ENCODE results near the gene HOXC6. TPM values are rescaled to one million over a fixed set of nuclear protein-coding genes. Genes with fewer than 3 reads are reported as not detected.

The HOXC6 gene
- total and polyA plus RNA-seq, 9 of the 15 experiments (the other 6 are each of a cell fraction or from before 2014, with no cell fraction given): 0.06 to 4.0 (median 1.4) TPM

- Histone ChIP-seq H3K9me1 (ENCODE audit: control insufficient read depth, insufficient read depth, low read length) (no peaks in the 10 kb centered on the region), H2AFZ (ENCODE audit: low read depth, low read length) (peak overlapping the region; percentile 82), H3K4me2 (ENCODE audit: insufficient read depth, low read length) (peak overlapping the region; percentile 68), H3K4me3 (peak overlapping the region; percentile 12), H3K36me3 (ENCODE audit: control insufficient read depth, insufficient read depth, low read length) (no peaks in the 10 kb centered on the region), H3K79me2 (ENCODE audit: control insufficient read depth, insufficient read depth, low read length) (no peaks in the 10 kb centered on the region; the same call in 2 of the 3 replicates), H3K4me1 (replicated peaks in 1 of 2; ENCODE audit: control insufficient read depth in 2 of 2, insufficient read depth in 2 of 2, low read length in 2 of 2) (peaks cover 11% of the 10 kb centered on the region in 2 experiments), H3K9me3 (replicated peaks; ENCODE audit: control insufficient read depth, insufficient read depth, low read depth, low read length) (no peaks in the 10 kb centered on the region), H3K27me3 (ENCODE audit: control insufficient read depth in 2 of 2, insufficient read depth in 2 of 2, low read length in 2 of 2) (no peaks in the 10 kb centered on the region), H3K27ac (ENCODE audit: extremely low read depth, low read depth, low read length) (peak overlapping the region; percentile 59), H4K20me1 (replicated peaks; ENCODE audit: control insufficient read depth, insufficient read depth, low read length) (no peaks in the 10 kb centered on the region; the same call in 1 of the 2 replicates), H3K9ac (ENCODE audit: insufficient read depth in 1 of 2, low read depth in 2 of 2, low read length in 2 of 2) (peak overlapping the region; percentile 68 to 85; a peak in 3 of 4 replicates)
- WGBS (ENCODE audit: insufficient coverage, low coverage, missing lambda C conversion rate): 56% methylated on average over 14 of the region's 14 CpGs
- peak in 1 of 2 experiments; percentile 71; a peak in 2 of 4 replicates for TF ChIP-seq KDM1A (IDR thresholded peaks at IDR 0.05)
- TF ChIP-seq, protein P1, sequence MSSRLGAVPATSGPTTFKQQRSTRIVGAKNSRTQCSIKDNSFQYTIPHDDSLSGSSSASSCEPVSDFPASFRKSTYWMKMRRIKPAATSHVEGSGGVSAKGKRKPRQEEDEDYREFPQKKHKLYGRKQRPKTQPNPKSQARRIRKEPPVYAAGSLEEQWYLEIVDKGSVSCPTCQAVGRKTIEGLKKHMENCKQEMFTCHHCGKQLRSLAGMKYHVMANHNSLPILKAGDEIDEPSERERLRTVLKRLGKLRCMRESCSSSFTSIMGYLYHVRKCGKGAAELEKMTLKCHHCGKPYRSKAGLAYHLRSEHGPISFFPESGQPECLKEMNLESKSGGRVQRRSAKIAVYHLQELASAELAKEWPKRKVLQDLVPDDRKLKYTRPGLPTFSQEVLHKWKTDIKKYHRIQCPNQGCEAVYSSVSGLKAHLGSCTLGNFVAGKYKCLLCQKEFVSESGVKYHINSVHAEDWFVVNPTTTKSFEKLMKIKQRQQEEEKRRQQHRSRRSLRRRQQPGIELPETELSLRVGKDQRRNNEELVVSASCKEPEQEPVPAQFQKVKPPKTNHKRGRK (tag; IDR thresholded peaks at IDR 0.05): peak; percentile 33; the same call in 1 of the 2 replicates
- TF ChIP-seq BCL6 (CRISPR knock-in tag; IDR thresholded peaks at IDR 0.05): no peak
- TF ChIP-seq, protein P2, sequence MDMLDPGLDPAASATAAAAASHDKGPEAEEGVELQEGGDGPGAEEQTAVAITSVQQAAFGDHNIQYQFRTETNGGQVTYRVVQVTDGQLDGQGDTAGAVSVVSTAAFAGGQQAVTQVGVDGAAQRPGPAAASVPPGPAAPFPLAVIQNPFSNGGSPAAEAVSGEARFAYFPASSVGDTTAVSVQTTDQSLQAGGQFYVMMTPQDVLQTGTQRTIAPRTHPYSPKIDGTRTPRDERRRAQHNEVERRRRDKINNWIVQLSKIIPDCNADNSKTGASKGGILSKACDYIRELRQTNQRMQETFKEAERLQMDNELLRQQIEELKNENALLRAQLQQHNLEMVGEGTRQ (CRISPR knock-in tag; IDR thresholded peaks at IDR 0.05): no peak
- no peak for TF ChIP-seq ZSCAN29 (IDR thresholded peaks at IDR 0.05)
- no peak for TF ChIP-seq ZSCAN32 (CRISPR knock-in tag; IDR thresholded peaks at IDR 0.05)
- no peak for TF ChIP-seq MEF2A (IDR thresholded peaks at IDR 0.05; ENCODE audit: control insufficient read depth, low read depth, low read length)
- ATAC-seq: peak; percentile 68
- CTCF ChIA-PET (ENCODE audit: low intra/inter-chr PET ratio): interaction anchor here (0.6 to 0.9 kb wide), 2 partner anchors 190 to 275 kb away, joined by 3 read pairs; no protein-coding TSS in a partner anchor
- POLR2A ChIA-PET: interaction anchor here (0.5 to 1.0 kb wide), 5 partner anchors 9 to 1027 kb away, joined by 3 to 4 read pairs (median 3); no protein-coding TSS in a partner anchor
- DNase-seq (ENCODE audit: extremely low read depth in 1 of 4, low spot score in 3 of 4): peak in 3 of 4 experiments; percentile 29 to 58 (median 55)
- TSS peak; percentile 35 for BruUV-seq (replicated peaks)
- intact Hi-C loops (cut with micrococcal nuclease) (loop anchor here (10.0 kb wide), 1 partner anchor 283 kb away; no protein-coding TSS in a partner anchor), in situ Hi-C loops (cut with MboI) (no loop called here)
- peak; percentile 78 for FAIRE-seq
Observed at GRCh38 chr12:54011665-54012532, 16.3 kb upstream of the HOXC6 start.
